ENCODE data around the gene TMEM132C.

- TF ChIP-seq, protein P1, sequence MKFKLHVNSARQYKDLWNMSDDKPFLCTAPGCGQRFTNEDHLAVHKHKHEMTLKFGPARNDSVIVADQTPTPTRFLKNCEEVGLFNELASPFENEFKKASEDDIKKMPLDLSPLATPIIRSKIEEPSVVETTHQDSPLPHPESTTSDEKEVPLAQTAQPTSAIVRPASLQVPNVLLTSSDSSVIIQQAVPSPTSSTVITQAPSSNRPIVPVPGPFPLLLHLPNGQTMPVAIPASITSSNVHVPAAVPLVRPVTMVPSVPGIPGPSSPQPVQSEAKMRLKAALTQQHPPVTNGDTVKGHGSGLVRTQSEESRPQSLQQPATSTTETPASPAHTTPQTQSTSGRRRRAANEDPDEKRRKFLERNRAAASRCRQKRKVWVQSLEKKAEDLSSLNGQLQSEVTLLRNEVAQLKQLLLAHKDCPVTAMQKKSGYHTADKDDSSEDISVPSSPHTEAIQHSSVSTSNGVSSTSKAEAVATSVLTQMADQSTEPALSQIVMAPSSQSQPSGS (CRISPR knock-in tag; IDR thresholded peaks at IDR 0.05; ENCODE audit: borderline replicate concordance, low read depth), result no peak
- TF ChIP-seq, protein P2, sequence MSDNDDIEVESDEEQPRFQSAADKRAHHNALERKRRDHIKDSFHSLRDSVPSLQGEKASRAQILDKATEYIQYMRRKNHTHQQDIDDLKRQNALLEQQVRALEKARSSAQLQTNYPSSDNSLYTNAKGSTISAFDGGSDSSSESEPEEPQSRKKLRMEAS (CRISPR knock-in tag; IDR thresholded peaks at IDR 0.05), result no peak
- no peak for TF ChIP-seq CTCF (IDR thresholded peaks at IDR 0.05)
- TF ChIP-seq, protein P3, sequence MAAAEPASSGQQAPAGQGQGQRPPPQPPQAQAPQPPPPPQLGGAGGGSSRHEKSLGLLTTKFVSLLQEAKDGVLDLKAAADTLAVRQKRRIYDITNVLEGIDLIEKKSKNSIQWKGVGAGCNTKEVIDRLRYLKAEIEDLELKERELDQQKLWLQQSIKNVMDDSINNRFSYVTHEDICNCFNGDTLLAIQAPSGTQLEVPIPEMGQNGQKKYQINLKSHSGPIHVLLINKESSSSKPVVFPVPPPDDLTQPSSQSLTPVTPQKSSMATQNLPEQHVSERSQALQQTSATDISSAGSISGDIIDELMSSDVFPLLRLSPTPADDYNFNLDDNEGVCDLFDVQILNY (CRISPR knock-in tag; IDR thresholded peaks at IDR 0.05), result no peak
- TF ChIP-seq SP1 (CRISPR knock-in tag; conservative IDR thresholded peaks at IDR 0.05), result no peak
- no peak for TF ChIP-seq NR2C2 (CRISPR knock-in tag; IDR thresholded peaks at IDR 0.05)
- TF ChIP-seq ELF4 (CRISPR knock-in tag; IDR thresholded peaks at IDR 0.05; ENCODE audit: low read depth), result no peak
- TF ChIP-seq, protein P4, sequence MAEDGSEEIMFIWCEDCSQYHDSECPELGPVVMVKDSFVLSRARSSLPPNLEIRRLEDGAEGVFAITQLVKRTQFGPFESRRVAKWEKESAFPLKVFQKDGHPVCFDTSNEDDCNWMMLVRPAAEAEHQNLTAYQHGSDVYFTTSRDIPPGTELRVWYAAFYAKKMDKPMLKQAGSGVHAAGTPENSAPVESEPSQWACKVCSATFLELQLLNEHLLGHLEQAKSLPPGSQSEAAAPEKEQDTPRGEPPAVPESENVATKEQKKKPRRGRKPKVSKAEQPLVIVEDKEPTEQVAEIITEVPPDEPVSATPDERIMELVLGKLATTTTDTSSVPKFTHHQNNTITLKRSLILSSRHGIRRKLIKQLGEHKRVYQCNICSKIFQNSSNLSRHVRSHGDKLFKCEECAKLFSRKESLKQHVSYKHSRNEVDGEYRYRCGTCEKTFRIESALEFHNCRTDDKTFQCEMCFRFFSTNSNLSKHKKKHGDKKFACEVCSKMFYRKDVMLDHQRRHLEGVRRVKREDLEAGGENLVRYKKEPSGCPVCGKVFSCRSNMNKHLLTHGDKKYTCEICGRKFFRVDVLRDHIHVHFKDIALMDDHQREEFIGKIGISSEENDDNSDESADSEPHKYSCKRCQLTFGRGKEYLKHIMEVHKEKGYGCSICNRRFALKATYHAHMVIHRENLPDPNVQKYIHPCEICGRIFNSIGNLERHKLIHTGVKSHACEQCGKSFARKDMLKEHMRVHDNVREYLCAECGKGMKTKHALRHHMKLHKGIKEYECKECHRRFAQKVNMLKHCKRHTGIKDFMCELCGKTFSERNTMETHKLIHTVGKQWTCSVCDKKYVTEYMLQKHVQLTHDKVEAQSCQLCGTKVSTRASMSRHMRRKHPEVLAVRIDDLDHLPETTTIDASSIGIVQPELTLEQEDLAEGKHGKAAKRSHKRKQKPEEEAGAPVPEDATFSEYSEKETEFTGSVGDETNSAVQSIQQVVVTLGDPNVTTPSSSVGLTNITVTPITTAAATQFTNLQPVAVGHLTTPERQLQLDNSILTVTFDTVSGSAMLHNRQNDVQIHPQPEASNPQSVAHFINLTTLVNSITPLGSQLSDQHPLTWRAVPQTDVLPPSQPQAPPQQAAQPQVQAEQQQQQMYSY (CRISPR knock-in tag; IDR thresholded peaks at IDR 0.05), result no peak
- TF ChIP-seq NFYB (CRISPR knock-in tag; conservative IDR thresholded peaks at IDR 0.05; ENCODE audit: low read depth), result no peak
These were observed 251.7 kb downstream of the TMEM132C start for GRCh38 chr12:128518644-128519043.

Measured in WTC11 (cell line).